ENCODE data around the gene PARP9.
A peak's percentile ranks its signal among the peaks of the same experiment; 100 is the strongest.

The PARP9 gene

DNA sequence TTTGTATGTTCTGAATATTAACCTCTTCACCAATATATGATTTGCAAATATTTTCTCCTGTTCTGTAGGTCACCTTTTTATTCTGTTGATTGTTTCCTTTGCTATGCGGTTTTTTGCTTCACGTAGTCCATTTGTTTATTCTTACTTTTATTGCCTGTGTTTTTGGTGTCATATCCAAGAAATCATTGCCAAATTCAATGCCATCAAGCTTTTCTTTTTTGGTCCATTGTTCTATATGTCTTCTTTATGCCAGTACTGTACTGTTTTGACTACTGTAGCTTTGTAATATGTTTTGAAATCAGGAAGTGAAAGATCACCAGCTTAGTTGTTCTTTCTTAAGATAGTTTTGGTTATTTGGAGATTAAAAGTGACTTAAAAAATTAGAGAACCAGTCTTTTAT is 17.5 kb upstream of the PARP9 start:
- no peaks in the 10 kb centered on the region for H3K36me3 ChIP-seq (replicated peaks in 1 of 2; ENCODE audit: control insufficient read depth in 2 of 2, insufficient read depth in 2 of 2, low read length in 2 of 2)
- H2BK5ac ChIP-seq (ENCODE audit: low read length), result no peak overlapping the region
- no peaks in the 10 kb centered on the region for H3K79me1 ChIP-seq (ENCODE audit: low read depth, low read length)
- H3K27me3 ChIP-seq (ENCODE audit: control insufficient read depth in 3 of 3, insufficient read depth in 3 of 3, low read depth in 1 of 3, low read length in 3 of 3), result peaks cover 0 to 6% (median 0%) of the 10 kb centered on the region in 3 experiments
- H3K14ac ChIP-seq (ENCODE audit: low read length), result no peak overlapping the region
- no peak overlapping the region for H3K4me2 ChIP-seq (ENCODE audit: insufficient read depth, low read length, poor library complexity, severe bottlenecking)
- no peak overlapping the region for H3K9ac ChIP-seq (ENCODE audit: low read depth, low read length, poor library complexity)
- WGBS, 2 donors (ENCODE audit: extremely low coverage in 2 of 2, insufficient read length in 2 of 2, insufficient replicate concordance in 1 of 2), result no CpG with 5 or more reads among the region's 2 CpGs
- no peak overlapping the region for H2AFZ ChIP-seq (ENCODE audit: low read length)
- no peak overlapping the region for H2BK12ac ChIP-seq (ENCODE audit: low read length)
- no peak for DNase-seq (ENCODE audit: low spot score)
- no peak overlapping the region for H3K4ac ChIP-seq (ENCODE audit: low read length)
- H3K18ac ChIP-seq (ENCODE audit: low read length), result no peak overlapping the region
- no peak overlapping the region for H3K27ac ChIP-seq (replicated peaks; ENCODE audit: low read length)
- H4K8ac ChIP-seq (ENCODE audit: low read depth, low read length), result no peak overlapping the region
- H3K23ac ChIP-seq (ENCODE audit: low read depth, low read length, poor library complexity), result no peak overlapping the region
- H2AK5ac ChIP-seq (ENCODE audit: low read depth, low read length), result no peak overlapping the region
- no peaks in the 10 kb centered on the region for H3K4me1 ChIP-seq (ENCODE audit: control insufficient read depth in 2 of 2, insufficient read depth in 1 of 2, low read depth in 1 of 2, low read length in 2 of 2)
- H4K91ac ChIP-seq (ENCODE audit: low read depth, low read length, poor library complexity), result no peak overlapping the region
- no peak overlapping the region for H3K4me3 ChIP-seq (ENCODE audit: low read length in 2 of 2)
- H3K9me3 ChIP-seq (replicated peaks in 1 of 2; ENCODE audit: control insufficient read depth in 2 of 2, insufficient read depth in 1 of 2, low read depth in 1 of 2, low read length in 2 of 2), result peaks cover 5 to 7% of the 10 kb centered on the region in 2 donors
- no peak overlapping the region for H2BK15ac ChIP-seq (ENCODE audit: low read length)
- H2BK120ac ChIP-seq (ENCODE audit: low read depth, low read length), result no peak overlapping the region

- H3K27ac ChIP-seq (replicated peaks; ENCODE audit: low read length), result no peak overlapping the region
- H3K4ac ChIP-seq (ENCODE audit: low read length), result no peak overlapping the region
- H2BK15ac ChIP-seq (ENCODE audit: low read length), result no peak overlapping the region
- no peaks in the 10 kb centered on the region for H3K36me3 ChIP-seq (replicated peaks in 1 of 2; ENCODE audit: control insufficient read depth in 2 of 2, insufficient read depth in 2 of 2, low read length in 2 of 2)
- peaks cover 0 to 6% (median 0%) of the 10 kb centered on the region in 3 experiments for H3K27me3 ChIP-seq (ENCODE audit: control insufficient read depth in 3 of 3, insufficient read depth in 3 of 3, low read depth in 1 of 3, low read length in 3 of 3)
- H3K9me3 ChIP-seq (replicated peaks in 1 of 2; ENCODE audit: control insufficient read depth in 2 of 2, insufficient read depth in 1 of 2, low read depth in 1 of 2, low read length in 2 of 2), result peaks cover 5 to 7% of the 10 kb centered on the region in 2 donors
- H3K4me1 ChIP-seq (ENCODE audit: control insufficient read depth in 2 of 2, insufficient read depth in 1 of 2, low read depth in 1 of 2, low read length in 2 of 2), result peaks cover 0 to 7% of the 10 kb centered on the region in 2 donors
- no peak overlapping the region for H4K8ac ChIP-seq (ENCODE audit: low read depth, low read length)
- H3K9ac ChIP-seq (ENCODE audit: low read depth, low read length, poor library complexity), result no peak overlapping the region
- no peak overlapping the region for H3K14ac ChIP-seq (ENCODE audit: low read length)
- H2AK5ac ChIP-seq (ENCODE audit: low read depth, low read length), result no peak overlapping the region
- no peak overlapping the region for H3K18ac ChIP-seq (ENCODE audit: low read length)
- no peak overlapping the region for H3K4me2 ChIP-seq (ENCODE audit: insufficient read depth, low read length, poor library complexity, severe bottlenecking)
- no peak overlapping the region for H3K23ac ChIP-seq (ENCODE audit: low read depth, low read length, poor library complexity)
- H3K4me3 ChIP-seq (ENCODE audit: low read length in 2 of 2), result no peak overlapping the region
- no peaks in the 10 kb centered on the region for H3K79me1 ChIP-seq (ENCODE audit: low read depth, low read length)
- H2BK12ac ChIP-seq (ENCODE audit: low read length), result no peak overlapping the region
- no peak overlapping the region for H4K91ac ChIP-seq (ENCODE audit: low read depth, low read length, poor library complexity)
- no peak overlapping the region for H2BK120ac ChIP-seq (ENCODE audit: low read depth, low read length)
- no peak for DNase-seq (ENCODE audit: low spot score)
- H2BK5ac ChIP-seq (ENCODE audit: low read length), result no peak overlapping the region
- no CpG with 5 or more reads among the region's 3 CpGs for WGBS, 2 donors (ENCODE audit: extremely low coverage in 2 of 2, insufficient read length in 2 of 2, insufficient replicate concordance in 1 of 2)
- no peak overlapping the region for H2AFZ ChIP-seq (ENCODE audit: low read length)
These were observed 16.4 kb upstream of the PARP9 start for GRCh38 chr3:122580470-122580869.

GRCh38 chr3:122578069-122578740 is 14.1 kb upstream of the PARP9 start:
- Histone ChIP-seq H3K27ac (replicated peaks; ENCODE audit: low read length) (no peak overlapping the region), H2BK15ac (ENCODE audit: low read length) (no peak overlapping the region), H3K18ac (ENCODE audit: low read length) (no peak overlapping the region), H2AFZ (ENCODE audit: low read length) (no peak overlapping the region), H3K9ac (ENCODE audit: low read depth, low read length, poor library complexity) (no peak overlapping the region), H3K4ac (ENCODE audit: low read length) (no peak overlapping the region), H3K27me3 (ENCODE audit: control insufficient read depth in 3 of 3, insufficient read depth in 3 of 3, low read depth in 1 of 3, low read length in 3 of 3) (peaks cover 0 to 6% (median 0%) of the 10 kb centered on the region in 3 experiments), H3K36me3 (replicated peaks in 1 of 2; ENCODE audit: control insufficient read depth in 2 of 2, insufficient read depth in 2 of 2, low read length in 2 of 2) (no peaks in the 10 kb centered on the region), H2AK5ac (ENCODE audit: low read depth, low read length) (no peak overlapping the region), H4K91ac (ENCODE audit: low read depth, low read length, poor library complexity) (no peak overlapping the region), H3K4me3 (ENCODE audit: low read length in 2 of 2) (no peak overlapping the region), H4K8ac (ENCODE audit: low read depth, low read length) (no peak overlapping the region), H2BK12ac (ENCODE audit: low read length) (no peak overlapping the region), H3K23ac (ENCODE audit: low read depth, low read length, poor library complexity) (no peak overlapping the region), H2BK120ac (ENCODE audit: low read depth, low read length) (no peak overlapping the region), H3K4me2 (ENCODE audit: insufficient read depth, low read length, poor library complexity, severe bottlenecking) (no peak overlapping the region), H3K4me1 (ENCODE audit: control insufficient read depth in 2 of 2, insufficient read depth in 1 of 2, low read depth in 1 of 2, low read length in 2 of 2) (peaks cover 2 to 10% of the 10 kb centered on the region in 2 donors), H2BK5ac (ENCODE audit: low read length) (no peak overlapping the region), H3K14ac (ENCODE audit: low read length) (no peak overlapping the region), H3K79me1 (ENCODE audit: low read depth, low read length) (no peaks in the 10 kb centered on the region), H3K9me3 (replicated peaks in 1 of 2; ENCODE audit: control insufficient read depth in 2 of 2, insufficient read depth in 1 of 2, low read depth in 1 of 2, low read length in 2 of 2) (peaks cover 3 to 7% of the 10 kb centered on the region in 2 donors)
- no CpG with 5 or more reads among the region's 5 CpGs for WGBS, 2 donors (ENCODE audit: extremely low coverage in 2 of 2, insufficient read length in 2 of 2, insufficient replicate concordance in 1 of 2)
- no peak for DNase-seq (ENCODE audit: low spot score)

GRCh38 chr3:122577409-122578031 is 13.4 kb upstream of the PARP9 start, which contains the start of gene PARP15:
PARP15 (plus strand) TSS chr3:122577650; CDS start chr3:122577668, 18 bp downstream.
- H3K27me3 ChIP-seq (ENCODE audit: control insufficient read depth in 3 of 3, insufficient read depth in 3 of 3, low read depth in 1 of 3, low read length in 3 of 3), result peaks cover 0 to 6% (median 0%) of the 10 kb centered on the region in 3 experiments
- peak within 1 kb of the TSS; percentile 91 for H2BK15ac ChIP-seq (ENCODE audit: low read length)
- H3K4me2 ChIP-seq (ENCODE audit: insufficient read depth, low read length, poor library complexity, severe bottlenecking), result peak within 1 kb of the TSS; percentile 82
- peak within 1 kb of the TSS in 1 of 2 donors; percentile 76 for H3K4me3 ChIP-seq (ENCODE audit: low read length in 2 of 2)
- H2AK5ac ChIP-seq (ENCODE audit: low read depth, low read length), result no peak within 1 kb of the TSS
- H2BK120ac ChIP-seq (ENCODE audit: low read depth, low read length), result peak within 1 kb of the TSS; percentile 74
- H4K91ac ChIP-seq (ENCODE audit: low read depth, low read length, poor library complexity), result no peak within 1 kb of the TSS
- no peak within 1 kb of the TSS for H3K27ac ChIP-seq (replicated peaks; ENCODE audit: low read length)
- no peak within 1 kb of the TSS for H2AFZ ChIP-seq (ENCODE audit: low read length)
- H3K14ac ChIP-seq (ENCODE audit: low read length), result peak within 1 kb of the TSS; percentile 76
- DNase-seq (ENCODE audit: low spot score), result no peak
- no peak within 1 kb of the TSS for H3K23ac ChIP-seq (ENCODE audit: low read depth, low read length, poor library complexity)
- H3K4ac ChIP-seq (ENCODE audit: low read length), result no peak within 1 kb of the TSS
- H3K36me3 ChIP-seq (replicated peaks in 1 of 2; ENCODE audit: control insufficient read depth in 2 of 2, insufficient read depth in 2 of 2, low read length in 2 of 2), result no peaks in the 10 kb centered on the region
- peak within 1 kb of the TSS; percentile 83 for H3K9ac ChIP-seq (ENCODE audit: low read depth, low read length, poor library complexity)
- peaks cover 3 to 7% of the 10 kb centered on the region in 2 donors for H3K9me3 ChIP-seq (replicated peaks in 1 of 2; ENCODE audit: control insufficient read depth in 2 of 2, insufficient read depth in 1 of 2, low read depth in 1 of 2, low read length in 2 of 2)
- H3K4me1 ChIP-seq (ENCODE audit: control insufficient read depth in 2 of 2, insufficient read depth in 1 of 2, low read depth in 1 of 2, low read length in 2 of 2), result peaks cover 7 to 15% of the 10 kb centered on the region in 2 donors
- H3K79me1 ChIP-seq (ENCODE audit: low read depth, low read length), result no peaks in the 10 kb centered on the region
- peak within 1 kb of the TSS; percentile 0 for H3K18ac ChIP-seq (ENCODE audit: low read length)
- no peak within 1 kb of the TSS for H2BK5ac ChIP-seq (ENCODE audit: low read length)
- no peak within 1 kb of the TSS for H2BK12ac ChIP-seq (ENCODE audit: low read length)
- no peak within 1 kb of the TSS for H4K8ac ChIP-seq (ENCODE audit: low read depth, low read length)
- WGBS, 2 donors (ENCODE audit: extremely low coverage in 2 of 2, insufficient read length in 2 of 2, insufficient replicate concordance in 1 of 2), result no CpG with 5 or more reads among the region's 40 CpGs

All from neuronal stem cell (in vitro differentiated cells).